OCI-LY7 (cell line): Measurements from ENCODE around the gene ACSL6. TPM values are rescaled to one million over a fixed set of nuclear protein-coding genes. Genes with fewer than 3 reads are reported as not detected.

ENCODE experiments used
- BruUV-seq: library from RNA; stranded (reverse); fragments of 400-500 nt; replicated peaks from 2 replicates; lab custom pipeline; 2021; lab: Mats Ljungman, UMichigan
- CTCF ChIA-PET: fragments of 300-600 bp; sonication (Branson Sonifier 250); formaldehyde crosslinking; loops from one replicate; lab custom pipeline; 2022; ENCODE audit warnings: antibody characterized with exemption; ENCODE audit not compliant: unreplicated experiment; lab: Charles Lee
- POLR2A ChIA-PET: fragments of 300-600 bp; sonication (Branson Sonifier 250); formaldehyde crosslinking; loops from one replicate; lab custom pipeline; 2022; ENCODE audit warnings: antibody characterized with exemption; lab: Charles Lee
- DNase-seq: peaks from one replicate; pipeline ENCODE4 v3.0.0-alpha.2; 2015; ENCODE audit warnings: low spot score
- H2AFZ ChIP-seq: fragments of 200-600 bp; sonication (generic), shearing (Covaris generic); 2 replicates; pipeline ENCODE4 v1.6.1; 2014; ENCODE audit warnings: mild to moderate bottlenecking, antibody characterized with exemption, low read length, moderate library complexity
- H3K27ac ChIP-seq: fragments of 200-600 bp; sonication (generic); 2 replicates; pipeline ENCODE4 v1.5.1; 2014; ENCODE audit warnings: mixed run types, low read depth, mild to moderate bottlenecking, moderate library complexity, low read length, inconsistent platforms; ENCODE audit not compliant: poor library complexity, severe bottlenecking
- H3K36me3 ChIP-seq: fragments of 200-600 bp; sonication (generic); 2 replicates; pipeline ENCODE4 v1.6.1; 2014; ENCODE audit warnings: mild to moderate bottlenecking, antibody characterized with exemption, low read length, moderate library complexity, mixed read lengths; ENCODE audit not compliant: insufficient read depth
- H3K4me1 ChIP-seq: fragments of 200-600 bp; sonication (generic); 2 replicates; pipeline ENCODE4 v1.5.1; 2014; ENCODE audit warnings: mild to moderate bottlenecking, low read length; ENCODE audit not compliant: insufficient read depth, poor library complexity, severe bottlenecking
- H3K4me2 ChIP-seq: fragments of 200-600 bp; sonication (generic); 2 replicates; pipeline ENCODE4 v1.6.1; 2014; ENCODE audit warnings: mild to moderate bottlenecking, low read length
- H3K4me3 ChIP-seq: fragments of 200-600 bp; sonication (generic); 2 replicates; pipeline ENCODE4 v1.5.1; 2014; ENCODE audit warnings: mild to moderate bottlenecking, low read depth, low read length; ENCODE audit not compliant: poor library complexity, severe bottlenecking
- H3K79me2 ChIP-seq: fragments of 200-600 bp; sonication (generic); 2 replicates; pipeline ENCODE4 v1.6.1; 2016; ENCODE audit warnings: low read depth, mild to moderate bottlenecking, low read length, moderate library complexity, mixed read lengths; ENCODE audit not compliant: insufficient read depth
- H3K9me2 ChIP-seq: fragments of 200-600 bp; sonication (generic); 2 replicates; pipeline ENCODE4 v1.6.1; 2016; ENCODE audit warnings: mild to moderate bottlenecking, low read length, mixed read lengths; ENCODE audit not compliant: insufficient read depth
- H3K9me3 ChIP-seq: fragments of 200-600 bp; sonication (generic); 2 replicates; pipeline ENCODE4 v1.6.1; 2014; ENCODE audit warnings: mild to moderate bottlenecking, mixed run types, low read length, mixed read lengths
- H4K20me1 ChIP-seq: fragments of 200-600 bp; sonication (generic); 2 replicates; pipeline ENCODE4 v1.6.1; 2014; ENCODE audit warnings: mild to moderate bottlenecking, antibody characterized with exemption, low read length, moderate library complexity, mixed read lengths; ENCODE audit not compliant: insufficient read depth
- CTCF ChIP-seq: fragments of 200-600 bp; sonication (generic); conservative IDR thresholded peaks from 2 replicates; pipeline ENCODE4 v1.5.1; 2014; ENCODE audit warnings: mild to moderate bottlenecking, antibody characterized with exemption, low read length, moderate library complexity, mixed read lengths
- EZH2phosphoT487 ChIP-seq: fragments of 200-600 bp; sonication (generic); IDR thresholded peaks from 2 replicates; pipeline ENCODE4 v1.6.1; 2018; ENCODE audit warnings: low read depth, borderline replicate concordance, mild to moderate bottlenecking, mixed run types, antibody characterized with exemption, low read length, moderate library complexity, mixed read lengths
- intact Hi-C: fragments of 100-400 bp; cut with micrococcal nuclease; formaldehyde crosslinking; loops from one replicate; pipeline ENCODE4 v1.10.0; 2022; ENCODE audit not compliant: unreplicated experiment
- total RNA-seq, 2 experiments: library from RNA; depleted of rRNA in 1 of 2; stranded (reverse); fragments of >200 nt in 1 of 2; shearing (Covaris generic) in 1 of 2; gene quantifications; 2 replicates each; pipeline ENCODE4 v1.2.3, GENCODE V29; 2014 to 2022

Gene ACSL6
- total RNA-seq, 2 experiments from 2014 or later, result not detected

GRCh38 chr5:131974016-131974415 lies 37.4 kb downstream of the ACSL6 start:
- no peaks in the 10 kb centered on the region for H3K36me3 ChIP-seq
- H3K9me3 ChIP-seq, result no peaks in the 10 kb centered on the region
- ChIA-PET CTCF (no interaction called here), POLR2A (no interaction called here)
- no peak overlapping the region for H3K4me2 ChIP-seq
- no peak for DNase-seq
- no peak overlapping the region for H3K4me3 ChIP-seq
- H3K79me2 ChIP-seq, result no peaks in the 10 kb centered on the region
- H4K20me1 ChIP-seq, result no peaks in the 10 kb centered on the region
- BruUV-seq, result no TSS peak
- no peaks in the 10 kb centered on the region for H3K9me2 ChIP-seq
- no peak overlapping the region for H2AFZ ChIP-seq
- no peak overlapping the region for H3K27ac ChIP-seq
- H3K4me1 ChIP-seq, result no peaks in the 10 kb centered on the region
- intact Hi-C loops, result no loop called here
- TF ChIP-seq CTCF, result no peak
- TF ChIP-seq EZH2phosphoT487, result no peak

GRCh38 chr5:131973089-131973712 lies 38.3 kb downstream of the ACSL6 start:
- CTCF ChIA-PET, result no interaction called here
- POLR2A ChIA-PET, result no interaction called here
- H3K4me1 ChIP-seq, result no peaks in the 10 kb centered on the region
- no peak for TF ChIP-seq CTCF
- TF ChIP-seq EZH2phosphoT487, result no peak
- H3K4me3 ChIP-seq, result no peak overlapping the region
- H3K4me2 ChIP-seq, result no peak overlapping the region
- no peak for DNase-seq
- no peaks in the 10 kb centered on the region for H3K9me3 ChIP-seq
- no TSS peak for BruUV-seq
- no peaks in the 10 kb centered on the region for H3K9me2 ChIP-seq
- H4K20me1 ChIP-seq, result no peaks in the 10 kb centered on the region
- no peaks in the 10 kb centered on the region for H3K79me2 ChIP-seq
- no peak overlapping the region for H3K27ac ChIP-seq
- H2AFZ ChIP-seq, result no peak overlapping the region
- H3K36me3 ChIP-seq, result no peaks in the 10 kb centered on the region
- intact Hi-C loops, result no loop called here

- no peaks in the 10 kb centered on the region for H4K20me1 ChIP-seq
- no peaks in the 10 kb centered on the region for H3K9me2 ChIP-seq
- ChIA-PET POLR2A (no interaction called here), CTCF (no interaction called here)
- no peak overlapping the region for H2AFZ ChIP-seq
- H3K9me3 ChIP-seq, result no peaks in the 10 kb centered on the region
- no TSS peak for BruUV-seq
- no peak for TF ChIP-seq EZH2phosphoT487
- H3K4me2 ChIP-seq, result no peak overlapping the region
- H3K36me3 ChIP-seq, result no peaks in the 10 kb centered on the region
- H3K4me1 ChIP-seq, result no peaks in the 10 kb centered on the region
- H3K27ac ChIP-seq, result no peak overlapping the region
- intact Hi-C loops, result no loop called here
- no peak for DNase-seq
- no peak overlapping the region for H3K4me3 ChIP-seq
- H3K79me2 ChIP-seq, result no peaks in the 10 kb centered on the region
Measured at GRCh38 chr5:131968396-131968954, 43.0 kb downstream of the ACSL6 start.
